OCI-M2 (cell line): Measurements from ENCODE around the gene EML4.
"Not testable (repeated sequence)": the region's sequence is repeated elsewhere in the genome, so short reads cannot be mapped to it uniquely, and the experiment has no call there.

Source experiments
- DNase-seq: peaks from one replicate; lab custom pipeline; 2025; ENCODE audit not compliant: unreplicated experiment; lab: John Stamatoyannopoulos, UW

The EML4 gene

DNA sequence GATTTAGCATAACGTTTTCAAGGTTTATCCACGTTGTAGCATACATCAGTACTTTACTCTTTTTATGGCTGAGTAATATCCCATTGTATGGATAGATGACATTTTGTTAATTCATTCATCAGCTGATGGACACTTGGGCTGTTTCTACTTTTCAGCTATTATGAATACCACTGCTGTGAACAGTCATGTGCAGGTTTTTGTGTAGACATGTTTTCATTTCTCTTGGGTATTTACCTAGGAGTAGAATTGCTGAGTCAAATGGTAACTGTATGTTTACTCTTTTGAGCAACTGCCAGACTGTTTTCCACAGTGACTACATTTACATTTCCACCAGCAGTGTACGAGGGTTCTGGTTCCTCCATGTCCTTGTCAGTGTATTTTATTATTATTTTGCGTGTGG lies 158.0 kb downstream of the EML4 start:
- no peak for DNase-seq

DNA sequence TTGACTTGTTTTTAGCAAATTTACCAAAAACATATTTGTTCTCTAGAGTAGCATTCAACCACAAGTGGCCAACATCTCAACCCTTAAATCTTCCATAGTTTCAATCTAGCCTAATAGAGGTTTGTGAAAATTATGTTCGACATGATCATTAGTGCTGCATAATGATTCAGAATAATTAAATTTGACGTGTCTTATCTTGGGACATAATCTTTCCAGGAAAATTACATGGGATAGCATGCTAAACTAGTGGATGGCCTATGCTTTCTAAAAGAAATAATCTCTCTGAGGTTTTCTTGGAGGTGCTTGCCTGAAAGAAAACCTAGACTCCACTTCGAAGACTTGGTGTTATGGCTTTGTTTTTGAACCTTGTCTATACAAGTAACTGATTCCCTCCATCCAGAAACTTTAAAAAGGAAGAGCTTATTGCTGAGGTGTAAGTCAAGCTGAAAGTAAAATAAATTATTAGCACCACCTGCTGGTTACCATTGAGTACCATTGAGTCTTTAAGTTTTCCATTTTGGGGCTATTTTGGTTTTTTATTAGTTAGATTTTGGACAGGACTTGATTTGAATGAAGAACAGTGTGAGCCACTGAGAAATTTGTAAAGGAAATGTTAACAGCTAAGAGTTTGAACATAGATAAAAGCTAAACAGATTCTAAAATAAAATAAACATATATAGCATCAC lies 159.1 kb downstream of the EML4 start:
- no peak for DNase-seq

DNA sequence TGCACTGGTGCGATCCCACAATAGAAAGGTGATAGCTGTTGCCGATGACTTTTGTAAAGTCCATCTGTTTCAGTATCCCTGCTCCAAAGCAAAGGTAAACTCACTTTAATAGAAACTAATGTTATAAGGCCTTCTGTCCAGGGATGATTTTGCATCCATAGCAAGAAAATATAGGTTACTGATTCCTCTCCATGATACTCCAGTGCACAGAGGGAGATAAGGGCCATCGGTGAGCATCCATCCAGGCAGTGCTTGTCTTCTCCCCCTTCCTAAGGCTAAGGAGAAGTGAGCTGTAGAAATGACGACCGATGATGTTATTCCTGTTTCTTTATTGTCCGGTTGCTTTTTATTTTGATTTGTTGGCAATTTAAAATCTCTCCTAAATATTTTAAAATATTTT lies 159.8 kb downstream of the EML4 start:
- no peak for DNase-seq

DNA sequence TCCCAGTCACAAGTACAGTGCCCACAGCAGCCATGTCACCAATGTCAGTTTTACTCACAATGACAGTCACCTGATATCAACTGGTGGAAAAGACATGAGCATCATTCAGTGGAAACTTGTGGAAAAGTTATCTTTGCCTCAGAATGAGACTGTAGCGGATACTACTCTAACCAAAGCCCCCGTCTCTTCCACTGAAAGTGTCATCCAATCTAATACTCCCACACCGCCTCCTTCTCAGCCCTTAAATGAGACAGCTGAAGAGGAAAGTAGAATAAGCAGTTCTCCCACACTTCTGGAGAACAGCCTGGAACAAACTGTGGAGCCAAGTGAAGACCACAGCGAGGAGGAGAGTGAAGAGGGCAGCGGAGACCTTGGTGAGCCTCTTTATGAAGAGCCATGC lies 160.6 kb downstream of the EML4 start:
- DNase-seq: no peak

DNA sequence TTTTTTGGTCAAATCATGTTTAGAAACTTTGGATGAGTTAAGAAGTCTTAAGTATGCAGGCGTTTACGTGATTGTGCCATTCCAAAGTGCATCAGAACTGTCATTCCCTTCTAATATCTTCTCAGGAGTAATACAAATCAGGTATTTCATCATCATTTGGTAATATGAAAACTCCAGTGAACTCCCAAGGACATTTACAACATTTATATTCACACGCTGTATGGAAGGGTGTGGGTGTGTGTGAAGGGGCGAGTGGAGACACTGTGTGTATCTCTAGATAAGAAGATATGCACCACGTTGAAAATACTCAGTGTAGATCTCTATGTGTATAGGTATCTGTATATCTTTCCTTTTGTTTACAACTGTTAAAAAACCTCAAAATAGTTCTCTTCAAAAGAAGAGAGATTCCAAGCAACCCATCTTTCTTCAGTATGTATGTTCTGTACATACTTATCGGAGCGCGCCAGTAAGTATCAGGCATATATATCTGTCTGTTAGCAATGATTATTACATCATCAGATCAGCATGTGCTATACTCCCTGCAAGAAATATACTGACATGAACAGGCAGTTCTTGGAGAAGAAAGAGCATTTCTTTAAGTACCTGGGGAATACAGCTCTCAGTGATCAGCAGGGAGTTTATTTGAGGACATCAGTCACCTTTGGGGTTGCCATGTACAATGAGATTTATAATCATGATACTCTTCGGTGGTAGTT lies 162.6 kb downstream of the EML4 start:
- no peak for DNase-seq

DNA sequence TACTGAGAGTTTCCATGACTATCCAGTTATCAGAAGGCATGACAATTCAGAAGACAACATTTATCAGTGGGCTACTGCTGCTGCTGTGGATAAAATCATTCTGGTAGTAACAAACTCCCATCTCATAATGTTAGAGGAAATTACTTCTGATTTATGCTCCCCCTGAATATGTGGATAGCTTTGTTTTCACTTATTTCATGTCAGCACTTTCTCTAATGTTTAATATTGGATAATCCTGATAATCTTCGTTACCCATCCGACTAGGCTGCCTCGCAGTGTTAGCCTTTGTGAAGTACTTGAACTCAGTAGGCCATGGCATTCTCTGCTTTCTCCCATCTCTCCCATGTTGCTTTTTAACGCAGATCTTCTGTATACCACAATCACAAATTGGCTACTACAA lies 163.4 kb downstream of the EML4 start:
- DNase-seq: no peak

DNA sequence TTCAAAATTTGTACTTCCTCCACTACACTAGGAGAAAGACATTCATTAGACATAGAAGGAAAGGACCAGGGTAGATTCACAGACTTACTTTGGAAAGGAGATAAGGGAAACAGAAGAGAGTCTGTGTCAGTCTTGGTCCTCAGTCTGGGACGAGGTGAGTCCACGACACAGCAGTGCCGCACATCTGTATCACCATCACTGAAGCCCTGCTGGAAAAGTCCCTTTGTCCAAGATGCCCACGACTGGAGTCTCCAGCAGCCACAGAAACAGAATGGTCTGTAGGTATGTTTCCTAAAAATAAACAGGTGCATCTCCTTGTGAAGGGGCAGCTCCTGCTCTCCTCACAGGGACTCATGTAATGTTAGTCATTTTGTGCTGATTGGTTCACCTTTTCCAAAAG lies 164.4 kb downstream of the EML4 start:
- no peak for DNase-seq

DNA sequence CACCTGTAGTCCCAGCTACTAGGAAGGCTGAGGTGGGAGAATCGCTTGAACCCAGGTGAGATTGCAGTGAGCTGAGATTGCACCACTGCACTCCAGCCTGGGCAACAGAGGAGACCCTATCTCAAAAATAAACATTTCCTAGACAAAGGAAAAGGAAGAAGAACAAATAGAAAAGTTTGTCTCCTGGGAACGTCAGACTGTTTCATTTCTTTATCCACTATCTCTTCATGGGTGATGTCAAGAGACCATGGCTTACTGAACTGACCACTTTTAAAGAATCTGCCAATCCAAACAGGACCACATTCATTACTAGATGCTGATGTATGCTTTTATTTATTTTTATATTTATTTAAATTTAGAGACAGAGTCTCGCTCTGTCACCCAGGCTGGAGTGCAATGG lies 165.1 kb downstream of the EML4 start:
- DNase-seq: no peak

DNA sequence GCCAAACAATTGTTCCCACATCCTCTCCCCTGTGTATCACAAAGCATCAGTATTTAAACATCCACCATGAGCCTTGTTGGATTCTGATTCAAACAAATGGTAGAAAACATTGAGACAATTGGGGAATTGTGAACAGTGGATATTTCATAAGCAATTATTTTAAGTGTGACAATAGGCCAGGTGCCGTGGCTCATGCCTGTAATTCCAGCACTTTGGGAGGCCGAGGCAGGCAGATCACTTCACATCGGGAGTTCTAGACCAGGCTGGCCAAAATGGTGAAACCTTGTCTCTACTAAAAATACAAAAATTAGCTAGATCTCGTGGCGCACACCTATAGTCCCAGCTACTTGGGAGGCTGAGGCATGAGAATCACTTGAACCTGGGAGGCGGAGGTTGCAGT lies 165.7 kb downstream of the EML4 start:
- DNase-seq: not testable (repeated sequence)

DNA sequence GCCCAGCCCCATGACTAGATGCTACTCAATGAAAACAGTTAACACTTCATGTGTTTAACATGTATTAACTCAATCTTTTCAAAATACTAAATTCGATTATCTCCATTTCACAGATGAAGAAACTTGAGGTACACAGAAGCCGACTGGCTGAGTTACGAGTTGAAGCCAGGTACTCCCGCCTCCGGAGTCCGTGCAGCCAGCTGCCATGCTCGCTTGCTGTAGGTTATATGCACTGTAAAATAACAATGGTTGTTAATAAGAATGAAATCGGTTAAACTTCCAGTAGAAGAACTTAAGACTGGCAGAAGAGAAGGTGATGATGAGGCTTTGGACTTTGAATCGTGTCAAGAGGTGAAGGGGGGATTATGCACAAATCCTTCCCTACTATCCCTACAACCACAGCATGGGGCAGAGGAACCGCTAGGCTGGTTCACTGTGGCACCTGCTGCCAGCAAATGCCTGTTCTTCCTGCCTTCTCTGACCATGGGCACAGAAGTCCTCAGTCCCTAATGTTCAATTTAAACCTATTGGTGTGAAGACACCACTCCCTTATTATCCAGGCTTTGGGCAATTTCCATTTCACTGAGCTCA lies 166.5 kb downstream of the EML4 start:
- DNase-seq: no peak

DNA sequence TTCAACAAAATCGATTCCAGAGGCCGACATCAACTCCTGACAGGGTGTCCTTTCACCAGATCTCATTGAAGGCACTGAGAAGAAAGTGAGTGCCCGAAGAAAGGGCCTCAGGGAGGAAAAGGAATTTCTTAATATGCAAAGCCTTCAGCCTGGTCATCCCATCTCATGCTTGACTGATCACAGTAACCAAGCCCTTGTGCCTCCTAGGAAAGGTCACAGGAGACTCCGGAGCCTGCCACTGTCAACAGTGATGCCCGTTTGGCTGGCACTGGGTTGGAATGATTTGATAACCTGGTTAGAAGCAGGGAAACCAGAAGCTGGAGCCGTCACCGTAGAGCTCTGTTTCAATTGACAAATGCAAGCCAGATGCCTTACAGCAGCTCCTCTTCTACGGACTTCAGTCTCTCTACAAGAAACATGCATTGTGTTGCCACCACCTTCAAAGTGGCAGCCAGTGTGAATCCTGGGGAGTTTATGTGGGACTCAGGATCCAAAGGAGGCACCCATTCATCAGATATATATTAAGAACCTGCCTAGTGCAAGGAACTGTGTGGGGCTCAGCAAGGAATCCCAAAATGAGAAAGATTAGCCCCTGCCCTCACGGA lies 167.3 kb downstream of the EML4 start:
- no peak for DNase-seq

DNA sequence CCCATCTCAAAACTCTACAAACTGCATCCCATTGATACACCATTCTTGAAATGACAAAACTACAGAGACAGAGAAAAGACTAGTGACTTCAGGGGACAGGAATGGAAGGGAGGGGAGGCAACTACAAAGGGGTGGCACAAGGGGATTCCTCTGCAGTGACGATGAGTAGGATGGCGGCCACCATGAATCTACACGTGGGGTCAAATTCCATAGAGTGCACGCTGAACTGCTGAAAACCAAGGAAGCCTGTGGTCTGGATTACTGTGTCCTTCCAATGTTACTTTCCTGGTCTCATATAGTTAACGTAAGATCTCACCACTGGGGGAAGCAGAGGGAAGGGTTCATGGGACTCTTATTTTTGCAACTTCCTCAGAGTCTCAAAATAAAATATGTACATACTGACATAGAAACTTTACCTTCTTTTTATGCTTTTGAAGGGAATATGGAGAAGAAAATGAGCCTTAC lies 168.2 kb downstream of the EML4 start:
- no peak for DNase-seq

DNA sequence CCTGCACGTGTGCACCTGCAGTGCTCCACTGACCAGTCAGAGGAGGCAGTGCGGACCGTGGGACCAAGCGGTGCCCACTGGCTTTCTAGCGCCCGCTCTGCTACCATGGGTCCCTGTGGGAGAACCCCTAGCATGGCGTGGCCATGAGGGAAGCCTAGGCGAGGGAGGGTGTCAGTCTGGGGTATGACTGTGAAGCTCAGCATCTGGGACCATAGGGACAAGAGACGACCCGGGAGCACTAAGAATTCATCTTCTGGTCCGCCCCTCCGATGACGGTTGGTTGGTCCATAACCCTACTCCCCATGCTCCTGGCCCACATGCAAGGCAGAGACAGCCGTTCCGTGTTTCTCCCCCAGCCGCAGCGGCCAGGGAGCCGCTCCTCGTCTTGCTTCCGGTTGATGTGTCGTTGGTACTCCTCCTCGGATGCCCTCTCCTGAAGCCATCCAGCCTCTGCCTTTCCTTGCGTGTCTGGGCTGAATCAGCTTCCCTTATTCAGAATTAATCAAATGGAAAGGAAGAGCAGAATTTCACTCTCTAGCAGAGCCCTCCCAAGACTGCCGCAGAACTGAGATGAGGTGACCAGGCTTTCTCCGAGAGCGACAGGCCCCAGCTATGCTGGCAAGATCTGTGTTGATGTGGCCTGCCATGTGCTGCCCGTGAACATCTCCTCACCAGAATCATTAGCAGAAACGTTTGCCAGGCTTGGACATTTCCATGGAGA lies 168.9 kb downstream of the EML4 start:
- no peak for DNase-seq

DNA sequence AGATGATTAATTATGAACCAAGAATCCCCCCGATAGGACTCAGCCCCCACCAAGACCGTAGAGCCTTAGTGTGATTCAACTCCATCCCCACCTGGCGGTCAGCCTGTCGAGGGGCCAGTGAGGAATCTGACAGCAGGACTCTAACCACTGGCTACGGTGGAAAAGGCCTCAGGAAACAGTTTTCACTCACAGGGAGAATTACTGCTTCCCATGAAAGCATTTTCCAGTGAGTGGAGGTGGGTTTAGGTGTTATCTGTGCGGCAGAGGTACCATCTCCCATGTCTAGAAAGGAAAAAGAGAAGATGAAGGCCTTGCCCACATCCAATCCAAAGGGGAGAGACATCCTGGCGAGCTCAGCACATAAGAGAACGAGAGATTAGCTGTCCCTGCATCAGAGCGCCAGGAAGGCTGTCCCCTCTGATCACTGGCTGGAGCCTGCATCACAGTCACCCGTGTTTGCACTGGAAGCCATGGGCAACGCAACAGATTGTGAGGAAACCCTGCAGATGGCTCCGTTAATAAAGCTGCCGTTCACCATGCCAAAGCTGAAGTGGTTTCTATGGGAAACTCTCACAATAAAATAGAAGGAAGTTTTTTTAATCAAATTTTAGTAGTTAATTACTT lies 169.5 kb downstream of the EML4 start:
- no peak for DNase-seq

DNA sequence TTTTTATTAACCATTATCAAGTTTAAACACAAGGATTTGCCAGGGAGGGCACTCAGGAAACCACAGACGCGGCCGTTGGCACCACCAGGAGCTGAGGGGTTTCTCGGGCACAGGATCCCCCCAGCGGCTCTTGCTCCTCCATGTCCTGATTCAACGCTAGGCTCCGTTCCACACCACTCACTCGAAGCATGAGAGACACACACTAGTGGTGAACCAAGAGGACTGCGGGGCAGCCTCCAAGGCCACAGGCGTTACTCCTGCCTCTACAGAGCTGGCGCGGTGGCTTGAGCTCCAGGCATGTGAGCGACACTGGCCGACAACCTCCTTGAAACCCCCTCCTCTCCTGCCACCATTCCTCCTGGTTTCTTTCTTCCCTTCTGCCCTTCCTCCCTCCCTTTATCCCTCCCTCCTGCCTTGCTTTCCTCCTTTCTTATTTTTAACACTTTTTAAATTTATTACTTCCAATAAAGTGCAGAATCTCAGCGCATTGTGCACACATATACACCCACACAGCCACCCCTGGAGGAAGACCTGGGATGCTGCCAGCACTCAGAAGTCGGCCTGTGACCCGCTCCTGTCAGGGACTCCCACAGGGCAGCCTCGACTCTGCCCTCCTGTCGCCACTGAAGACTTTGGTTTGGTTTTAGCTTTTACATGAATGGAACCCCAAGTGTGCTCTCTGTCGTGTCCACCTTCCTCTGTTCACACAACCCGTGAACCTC lies 170.2 kb downstream of the EML4 start:
- no peak for DNase-seq

DNA sequence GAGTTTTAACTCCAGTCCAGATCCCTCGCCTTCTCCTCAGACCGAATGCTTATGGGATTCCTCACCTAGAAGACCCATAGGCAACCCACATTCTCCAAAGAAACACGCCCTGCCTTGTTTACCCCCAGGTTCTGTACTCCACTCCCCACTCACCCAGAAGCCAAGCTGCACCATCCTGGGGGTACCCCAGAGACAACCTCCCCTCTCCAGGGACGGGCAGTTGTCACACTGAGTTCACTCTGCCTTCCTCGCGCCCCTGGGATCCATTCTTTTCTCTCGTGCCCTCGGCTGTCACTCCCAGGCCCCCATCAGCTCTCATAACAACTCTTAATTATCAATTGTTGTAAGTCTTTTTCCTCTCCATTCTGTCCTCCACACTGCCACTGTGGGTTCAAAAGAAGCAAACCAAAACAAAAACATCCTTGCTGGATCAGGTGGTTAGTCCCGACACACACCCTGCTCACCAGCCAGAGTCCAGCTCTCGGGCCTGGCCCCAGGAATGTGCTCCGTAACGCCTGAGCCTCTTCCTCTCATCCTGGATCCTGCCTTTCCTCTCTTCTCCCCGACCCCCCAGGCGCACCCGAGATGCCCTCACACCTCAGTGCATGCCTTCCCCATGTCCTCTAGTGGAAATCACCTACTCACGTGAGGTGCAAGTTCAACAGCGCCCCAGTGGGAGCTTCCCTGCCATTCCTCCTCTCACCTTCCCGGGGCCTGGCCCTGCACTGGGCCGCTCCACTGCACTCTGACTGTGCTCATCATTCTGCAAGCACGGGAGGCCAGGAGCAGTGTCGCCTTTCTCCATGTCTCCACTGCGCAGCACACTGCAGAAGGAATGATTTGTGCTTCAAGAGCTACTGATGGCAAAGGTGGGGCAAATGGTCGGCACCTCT lies 171.1 kb downstream of the EML4 start:
- DNase-seq: no peak

DNA sequence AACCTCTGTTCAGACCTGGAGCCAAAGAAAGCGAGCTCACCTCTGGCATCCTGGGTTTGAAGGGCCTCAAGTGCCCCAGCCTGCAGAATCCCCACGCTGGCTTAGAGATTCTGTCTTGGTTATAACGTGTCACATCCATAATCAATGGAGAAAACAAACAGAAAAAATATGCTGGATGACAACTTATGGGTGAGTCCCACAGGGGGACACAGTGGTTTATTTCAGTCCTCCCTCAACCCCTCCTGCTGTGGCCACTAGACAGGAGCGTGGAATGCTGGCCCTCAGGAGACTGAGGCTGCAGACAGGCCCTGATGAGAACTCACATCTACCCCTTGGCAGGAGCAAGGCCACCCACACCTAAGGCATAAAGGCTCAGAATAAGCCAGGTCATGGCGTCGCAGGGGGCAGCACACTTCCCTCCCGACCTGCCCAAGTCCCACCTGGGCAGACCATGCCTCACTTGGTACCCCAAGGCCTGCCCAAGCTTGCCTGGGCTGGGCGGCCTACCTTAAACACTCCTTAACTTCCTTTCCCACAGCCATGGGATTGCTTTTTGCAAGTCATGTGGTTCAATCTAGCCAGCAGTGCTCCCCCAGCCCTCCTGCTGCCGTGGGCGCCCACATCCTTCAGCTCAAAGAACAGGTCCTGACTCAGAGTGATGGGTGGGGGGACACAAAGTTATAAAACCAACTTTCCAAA lies 171.9 kb downstream of the EML4 start:
- no peak for DNase-seq

DNA sequence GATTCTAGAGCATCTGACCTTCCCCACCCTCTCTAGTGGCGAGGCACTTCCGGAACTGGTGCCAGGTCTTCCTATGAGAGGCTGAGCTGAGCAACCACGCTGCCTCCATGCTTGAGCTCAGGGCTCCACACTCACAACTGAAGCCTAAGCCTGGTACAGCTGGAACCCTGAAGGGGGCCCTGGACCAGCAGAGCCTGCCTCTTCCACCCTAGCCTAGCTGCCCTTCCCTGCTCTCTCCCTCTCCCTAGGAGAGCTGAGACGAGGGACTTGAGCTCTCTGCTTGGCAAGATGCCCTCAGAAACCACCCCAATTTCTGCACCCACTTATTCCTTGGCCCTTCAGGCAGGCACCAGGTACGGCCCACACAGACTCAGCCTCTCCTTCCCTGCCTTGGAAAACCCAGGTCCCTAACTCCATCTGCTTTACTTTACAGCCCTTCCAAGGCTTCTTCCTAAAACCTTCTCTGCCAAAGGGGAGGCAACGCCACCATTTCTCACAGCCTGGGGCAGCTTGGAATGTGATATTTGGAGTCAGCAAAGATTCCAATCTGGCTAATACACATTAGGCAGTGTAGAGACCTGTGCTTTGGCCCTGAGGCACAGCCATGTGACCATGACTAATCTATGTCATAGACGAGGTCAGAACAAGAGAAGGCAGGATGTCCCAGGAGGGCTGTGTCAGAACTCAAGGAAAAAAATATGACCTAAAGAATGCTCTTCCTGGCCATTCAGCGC lies 173.1 kb downstream of the EML4 start:
- no peak for DNase-seq
